K562 (cell line): Measurements from ENCODE around the gene FGD6. TPM values are rescaled to one million over a fixed set of nuclear protein-coding genes. Genes with fewer than 3 reads are reported as not detected.

Experiments used
- ATF2 ChIP-seq: sonication (generic); formaldehyde crosslinking; IDR thresholded peaks from 2 replicates; pipeline ENCODE4 v1.8.1; 2022; ENCODE audit warnings: missing genetic modification reagents
- LCOR ChIP-seq: sonication (generic); formaldehyde crosslinking; IDR thresholded peaks from 2 replicates; pipeline ENCODE4 v1.8.0; 2022; ENCODE audit warnings: mild to moderate bottlenecking, missing genetic modification reagents
- TBL1XR1 ChIP-seq, 2 experiments: IDR thresholded peaks; 2 replicates each; pipeline ENCODE4 v1.6.1; 2012; ENCODE audit warnings: improper control_type of control experiment in 2 of 2, low read length in 2 of 2, mild to moderate bottlenecking in 1 of 2
- ZBTB33 ChIP-seq: sonication (generic); formaldehyde crosslinking; IDR thresholded peaks from 2 replicates; pipeline ENCODE4 v1.8.1; 2023; ENCODE audit warnings: mild to moderate bottlenecking, missing genetic modification reagents
- ZKSCAN1 ChIP-seq: fragments of 150-350 bp; IDR thresholded peaks from 2 replicates; pipeline ENCODE4 v1.6.1; 2016; ENCODE audit warnings: low read depth, low read length
- ZSCAN29 ChIP-seq: fragments of 450-650 bp; IDR thresholded peaks from 2 replicates; pipeline ENCODE4 v1.6.1; 2017
- polyA plus RNA-seq, 8 experiments: library from polyadenylated mRNA; depleted of rRNA in 4 of 8; stranded (reverse) in 5 of 8; unstranded in 3 of 8; fragments of >200 nt; fragmentation: Nextera tagmentation in 2 of 8; fragmentation: Illumina TruSeq in 1 of 8; extraction: Ambion mirVana in 2 of 8; extraction: Trizol in 1 of 8; gene quantifications; 2 replicates each; pipeline versions ENCODE4 v1.2.1 to v1.2.3, GENCODE V29; 2011 to 2014; ENCODE audit warnings: inconsistent platforms in 1 of 8, missing spikeins in 1 of 8
- total RNA-seq, 7 experiments: library from RNA; depleted of rRNA in 6 of 7; stranded (reverse); fragments of >200 nt in 6 of 7; fragmentation: Illumina TruSeq in 2 of 7; extraction: Trizol in 2 of 7; gene quantifications; 2 replicates each; pipeline versions ENCODE4 v1.2.1 to v1.2.3, GENCODE V29; 2011 to 2021; ENCODE audit warnings: low replicate concordance in 1 of 7
- TF ChIP-seq, protein P1 (sequence below): sonication (generic); formaldehyde crosslinking; IDR thresholded peaks from 2 replicates; pipeline ENCODE4 v1.8.0; 2023; ENCODE audit warnings: mild to moderate bottlenecking, missing genetic modification reagents
- TF ChIP-seq, protein P2 (sequence below): sonication (generic); formaldehyde crosslinking; IDR thresholded peaks from 2 replicates; pipeline ENCODE4 v1.8.0; 2022; ENCODE audit warnings: missing genetic modification reagents, mild to moderate bottlenecking, moderate library complexity, borderline replicate concordance
- TF ChIP-seq, protein P3 (sequence below): fragments of 450-650 bp; IDR thresholded peaks from 2 replicates; pipeline ENCODE4 v1.6.1; 2016; ENCODE audit warnings: borderline replicate concordance
- TF ChIP-seq, protein P4 (sequence below): sonication (generic); IDR thresholded peaks from 2 replicates; pipeline ENCODE4 v1.6.1; 2016
- TF ChIP-seq, protein P5 (sequence below): fragments of 200-800 bp; sonication (Bioruptor generic); IDR thresholded peaks from 2 replicates; pipeline ENCODE4 v1.6.1; 2017; ENCODE audit warnings: missing genetic modification characterization, missing compliant biosample characterization

The FGD6 gene
- total and polyA plus RNA-seq, 9 of the 15 experiments (the other 6 are each of a cell fraction or from before 2014, with no cell fraction given): 1.5 to 11.1 (median 5.8) TPM

- TF ChIP-seq, protein P1, sequence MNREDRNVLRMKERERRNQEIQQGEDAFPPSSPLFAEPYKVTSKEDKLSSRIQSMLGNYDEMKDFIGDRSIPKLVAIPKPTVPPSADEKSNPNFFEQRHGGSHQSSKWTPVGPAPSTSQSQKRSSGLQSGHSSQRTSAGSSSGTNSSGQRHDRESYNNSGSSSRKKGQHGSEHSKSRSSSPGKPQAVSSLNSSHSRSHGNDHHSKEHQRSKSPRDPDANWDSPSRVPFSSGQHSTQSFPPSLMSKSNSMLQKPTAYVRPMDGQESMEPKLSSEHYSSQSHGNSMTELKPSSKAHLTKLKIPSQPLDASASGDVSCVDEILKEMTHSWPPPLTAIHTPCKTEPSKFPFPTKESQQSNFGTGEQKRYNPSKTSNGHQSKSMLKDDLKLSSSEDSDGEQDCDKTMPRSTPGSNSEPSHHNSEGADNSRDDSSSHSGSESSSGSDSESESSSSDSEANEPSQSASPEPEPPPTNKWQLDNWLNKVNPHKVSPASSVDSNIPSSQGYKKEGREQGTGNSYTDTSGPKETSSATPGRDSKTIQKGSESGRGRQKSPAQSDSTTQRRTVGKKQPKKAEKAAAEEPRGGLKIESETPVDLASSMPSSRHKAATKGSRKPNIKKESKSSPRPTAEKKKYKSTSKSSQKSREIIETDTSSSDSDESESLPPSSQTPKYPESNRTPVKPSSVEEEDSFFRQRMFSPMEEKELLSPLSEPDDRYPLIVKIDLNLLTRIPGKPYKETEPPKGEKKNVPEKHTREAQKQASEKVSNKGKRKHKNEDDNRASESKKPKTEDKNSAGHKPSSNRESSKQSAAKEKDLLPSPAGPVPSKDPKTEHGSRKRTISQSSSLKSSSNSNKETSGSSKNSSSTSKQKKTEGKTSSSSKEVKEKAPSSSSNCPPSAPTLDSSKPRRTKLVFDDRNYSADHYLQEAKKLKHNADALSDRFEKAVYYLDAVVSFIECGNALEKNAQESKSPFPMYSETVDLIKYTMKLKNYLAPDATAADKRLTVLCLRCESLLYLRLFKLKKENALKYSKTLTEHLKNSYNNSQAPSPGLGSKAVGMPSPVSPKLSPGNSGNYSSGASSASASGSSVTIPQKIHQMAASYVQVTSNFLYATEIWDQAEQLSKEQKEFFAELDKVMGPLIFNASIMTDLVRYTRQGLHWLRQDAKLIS (CRISPR knock-in tag): 0 out of 2 replicates have a peak, but pooled peaks have one; percentile 9
- TF ChIP-seq, protein P2, sequence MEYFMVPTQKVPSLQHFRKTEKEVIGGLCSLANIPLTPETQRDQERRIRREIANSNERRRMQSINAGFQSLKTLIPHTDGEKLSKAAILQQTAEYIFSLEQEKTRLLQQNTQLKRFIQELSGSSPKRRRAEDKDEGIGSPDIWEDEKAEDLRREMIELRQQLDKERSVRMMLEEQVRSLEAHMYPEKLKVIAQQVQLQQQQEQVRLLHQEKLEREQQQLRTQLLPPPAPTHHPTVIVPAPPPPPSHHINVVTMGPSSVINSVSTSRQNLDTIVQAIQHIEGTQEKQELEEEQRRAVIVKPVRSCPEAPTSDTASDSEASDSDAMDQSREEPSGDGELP: peak; percentile 0; the same call in 1 of the 2 replicates
- TF ChIP-seq ZKSCAN1 (0 out of 2 replicates have a peak, but pooled peaks have one; percentile 68), TBL1XR1 (IDR thresholded peaks at IDR 0.05; ENCODE audit: low read length in 2 of 2) (no peak), ZSCAN29 (peak; percentile 75), LCOR (CRISPR knock-in tag) (peak; percentile 73; the same call in 1 of the 2 replicates), ATF2 (CRISPR knock-in tag) (no peak), ZBTB33 (no peak)
- TF ChIP-seq, protein P3, sequence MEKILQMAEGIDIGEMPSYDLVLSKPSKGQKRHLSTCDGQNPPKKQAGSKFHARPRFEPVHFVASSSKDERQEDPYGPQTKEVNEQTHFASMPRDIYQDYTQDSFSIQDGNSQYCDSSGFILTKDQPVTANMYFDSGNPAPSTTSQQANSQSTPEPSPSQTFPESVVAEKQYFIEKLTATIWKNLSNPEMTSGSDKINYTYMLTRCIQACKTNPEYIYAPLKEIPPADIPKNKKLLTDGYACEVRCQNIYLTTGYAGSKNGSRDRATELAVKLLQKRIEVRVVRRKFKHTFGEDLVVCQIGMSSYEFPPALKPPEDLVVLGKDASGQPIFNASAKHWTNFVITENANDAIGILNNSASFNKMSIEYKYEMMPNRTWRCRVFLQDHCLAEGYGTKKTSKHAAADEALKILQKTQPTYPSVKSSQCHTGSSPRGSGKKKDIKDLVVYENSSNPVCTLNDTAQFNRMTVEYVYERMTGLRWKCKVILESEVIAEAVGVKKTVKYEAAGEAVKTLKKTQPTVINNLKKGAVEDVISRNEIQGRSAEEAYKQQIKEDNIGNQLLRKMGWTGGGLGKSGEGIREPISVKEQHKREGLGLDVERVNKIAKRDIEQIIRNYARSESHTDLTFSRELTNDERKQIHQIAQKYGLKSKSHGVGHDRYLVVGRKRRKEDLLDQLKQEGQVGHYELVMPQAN: 0 out of 2 replicates have a peak, but pooled peaks have one; percentile 25
- TF ChIP-seq, protein P4, sequence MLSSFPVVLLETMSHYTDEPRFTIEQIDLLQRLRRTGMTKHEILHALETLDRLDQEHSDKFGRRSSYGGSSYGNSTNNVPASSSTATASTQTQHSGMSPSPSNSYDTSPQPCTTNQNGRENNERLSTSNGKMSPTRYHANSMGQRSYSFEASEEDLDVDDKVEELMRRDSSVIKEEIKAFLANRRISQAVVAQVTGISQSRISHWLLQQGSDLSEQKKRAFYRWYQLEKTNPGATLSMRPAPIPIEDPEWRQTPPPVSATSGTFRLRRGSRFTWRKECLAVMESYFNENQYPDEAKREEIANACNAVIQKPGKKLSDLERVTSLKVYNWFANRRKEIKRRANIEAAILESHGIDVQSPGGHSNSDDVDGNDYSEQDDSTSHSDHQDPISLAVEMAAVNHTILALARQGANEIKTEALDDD: no peak; the same call in 1 of the 2 replicates
- TF ChIP-seq, protein P5, sequence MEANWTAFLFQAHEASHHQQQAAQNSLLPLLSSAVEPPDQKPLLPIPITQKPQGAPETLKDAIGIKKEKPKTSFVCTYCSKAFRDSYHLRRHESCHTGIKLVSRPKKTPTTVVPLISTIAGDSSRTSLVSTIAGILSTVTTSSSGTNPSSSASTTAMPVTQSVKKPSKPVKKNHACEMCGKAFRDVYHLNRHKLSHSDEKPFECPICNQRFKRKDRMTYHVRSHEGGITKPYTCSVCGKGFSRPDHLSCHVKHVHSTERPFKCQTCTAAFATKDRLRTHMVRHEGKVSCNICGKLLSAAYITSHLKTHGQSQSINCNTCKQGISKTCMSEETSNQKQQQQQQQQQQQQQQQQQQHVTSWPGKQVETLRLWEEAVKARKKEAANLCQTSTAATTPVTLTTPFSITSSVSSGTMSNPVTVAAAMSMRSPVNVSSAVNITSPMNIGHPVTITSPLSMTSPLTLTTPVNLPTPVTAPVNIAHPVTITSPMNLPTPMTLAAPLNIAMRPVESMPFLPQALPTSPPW (CRISPR knock-in tag): peak; percentile 92
Measured at GRCh38 chr12:95218150-95219133, 1.2 kb upstream of the FGD6 start (continued).
